Stimulated activated CD4-positive, alpha-beta T cell treated with anti-CD3 and anti-CD28 coated beads, Interleukin-12 subunit alpha, Interleukin-12 subunit beta, amount 100 ng/mL, for 4 hours (primary cell): Measurements from ENCODE around the gene LDB2.

Experiments used
- DNase-seq: peaks from one replicate; pipeline ENCODE4 v3.0.0-alpha.2; 2020

Gene LDB2

GRCh38 chr4:16715482-16715881 is 183.0 kb downstream of the LDB2 start:
- no peak for DNase-seq

- DNase-seq, result no peak
Measured at GRCh38 chr4:16714191-16714590, 184.3 kb downstream of the LDB2 start.

- no peak for DNase-seq
Measured at GRCh38 chr4:16713696-16714095, 184.7 kb downstream of the LDB2 start.

GRCh38 chr4:16713271-16713670 is 185.2 kb downstream of the LDB2 start:
- DNase-seq, result no peak

GRCh38 chr4:16710198-16710597 is 188.2 kb downstream of the LDB2 start:
- DNase-seq, result no peak

- DNase-seq, result no peak
Measured at GRCh38 chr4:16707874-16708273, 190.6 kb downstream of the LDB2 start.

GRCh38 chr4:16706251-16706650 is 192.2 kb downstream of the LDB2 start:
- DNase-seq, result no peak

- no peak for DNase-seq
Measured at GRCh38 chr4:16705341-16705740, 193.1 kb downstream of the LDB2 start.

GRCh38 chr4:16704489-16704888 is 194.0 kb downstream of the LDB2 start:
- DNase-seq, result no peak

GRCh38 chr4:16695896-16696295 is 202.5 kb downstream of the LDB2 start:
- no peak for DNase-seq

GRCh38 chr4:16694884-16695276 is 203.6 kb downstream of the LDB2 start:
- DNase-seq, result no peak

- DNase-seq, result no peak
Measured at GRCh38 chr4:16694173-16694883, 204.1 kb downstream of the LDB2 start.

GRCh38 chr4:16693641-16694040 is 204.8 kb downstream of the LDB2 start:
- no peak for DNase-seq

GRCh38 chr4:16692961-16693506 is 205.4 kb downstream of the LDB2 start:
- no peak for DNase-seq

GRCh38 chr4:16692524-16692923 is 205.9 kb downstream of the LDB2 start:
- no peak for DNase-seq

GRCh38 chr4:16692046-16692445 is 206.4 kb downstream of the LDB2 start:
- no peak for DNase-seq

GRCh38 chr4:16691450-16691849 is 207.0 kb downstream of the LDB2 start:
- no peak for DNase-seq

- DNase-seq, result no peak
Measured at GRCh38 chr4:16687845-16688244, 210.6 kb downstream of the LDB2 start.

GRCh38 chr4:16687011-16687410 is 211.4 kb downstream of the LDB2 start:
- DNase-seq, result no peak

- DNase-seq, result no peak
Measured at GRCh38 chr4:16686195-16686594, 212.2 kb downstream of the LDB2 start.

GRCh38 chr4:16685536-16685935 is 212.9 kb downstream of the LDB2 start:
- no peak for DNase-seq

GRCh38 chr4:16684935-16685334 is 213.5 kb downstream of the LDB2 start:
- DNase-seq, result no peak

- DNase-seq, result no peak
Measured at GRCh38 chr4:16684097-16684496, 214.3 kb downstream of the LDB2 start.

- DNase-seq, result no peak
Measured at GRCh38 chr4:16682975-16683374, 215.5 kb downstream of the LDB2 start.
